Cerebellar cortex (tissue), 1 donor: ENCODE data around the gene C2orf66.

Source experiments
- DNase-seq: peaks from one replicate; pipeline ENCODE4 v3.0.0-alpha.2; 2015; ENCODE audit warnings: low spot score

C2orf66 gene

DNA sequence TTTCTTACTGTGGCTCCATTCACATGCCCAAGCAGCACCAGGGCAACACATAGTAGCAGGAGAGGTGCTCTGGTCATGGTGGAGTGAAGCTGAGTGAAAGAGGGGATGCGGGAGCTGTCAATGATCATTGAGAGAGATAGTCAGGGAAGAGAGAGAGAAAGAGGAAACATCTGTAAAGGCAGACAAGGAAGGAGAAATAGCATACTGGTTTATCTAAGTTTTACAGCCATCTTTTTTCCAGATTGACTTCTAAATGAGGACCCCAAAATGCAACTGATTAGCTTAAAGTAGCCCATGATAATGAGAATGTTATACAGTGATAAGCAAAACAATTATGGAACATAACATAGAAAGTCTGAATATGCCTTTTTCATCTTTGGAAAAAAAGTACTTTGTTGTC, at the start of gene C2orf66:
C2orf66 (minus strand) TSS at position 96 of the 400 bp plus-strand sequence; CDS start at position 77, 19 bp downstream.
- DNase-seq: no peak

DNA sequence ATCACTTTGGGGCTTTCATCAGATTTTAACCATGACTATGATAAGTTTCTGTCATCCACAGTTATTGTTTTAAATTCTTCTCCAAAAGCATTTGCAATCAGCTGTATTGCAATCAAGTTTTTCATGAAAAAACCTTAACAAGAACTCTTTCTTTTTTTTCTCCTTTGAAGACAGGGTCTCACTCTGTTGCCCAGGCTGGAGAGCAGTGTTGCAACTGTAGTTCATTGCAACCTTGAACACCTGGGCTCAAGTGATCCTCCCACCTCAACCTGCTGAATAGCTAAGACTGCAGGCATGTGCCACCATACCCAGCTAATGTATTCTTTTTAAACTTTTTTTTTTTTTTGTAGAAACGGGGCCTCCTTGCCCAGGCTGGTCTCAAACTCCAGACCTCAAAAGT, 45.5 kb upstream of the C2orf66 start:
- no peak for DNase-seq

DNA sequence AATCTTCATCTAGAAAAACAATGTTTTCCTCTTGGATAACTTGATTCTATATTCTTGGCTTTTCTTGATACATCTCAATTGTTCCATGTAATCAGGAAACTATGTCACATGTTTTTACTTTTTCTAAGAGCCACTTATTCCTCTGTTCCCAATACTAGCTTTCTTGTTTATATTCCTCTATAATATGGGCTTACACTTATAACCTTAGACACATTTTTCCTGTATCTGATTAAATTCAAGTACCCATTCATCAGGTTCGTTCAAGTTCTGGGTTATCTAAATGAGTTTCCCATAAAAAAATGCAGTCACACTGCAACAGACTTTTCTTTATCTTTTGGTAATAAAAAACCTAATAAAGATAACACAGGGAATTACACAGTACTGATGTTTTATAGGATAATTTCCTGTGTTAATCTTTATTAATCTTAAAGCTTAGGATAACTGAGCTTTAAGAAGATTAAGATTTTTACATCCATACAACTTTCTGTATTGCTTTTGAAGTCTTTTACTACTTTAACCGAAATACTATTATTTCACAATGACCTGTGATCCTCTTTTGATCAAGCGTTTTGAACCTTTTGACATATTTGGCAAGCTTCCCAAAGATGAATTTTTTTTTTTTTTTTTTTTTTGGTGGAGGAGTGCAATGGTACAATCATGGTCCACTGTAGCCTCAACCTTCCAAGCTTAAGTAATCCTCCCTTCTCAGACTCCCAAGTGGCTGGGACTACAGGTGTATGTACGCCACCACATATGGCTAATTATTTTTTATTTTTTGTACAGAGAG, 44.3 kb upstream of the C2orf66 start:
- DNase-seq: no peak

GRCh38 chr2:196851088-196851487, 41.9 kb upstream of the C2orf66 start:
- DNase-seq: no peak

DNA sequence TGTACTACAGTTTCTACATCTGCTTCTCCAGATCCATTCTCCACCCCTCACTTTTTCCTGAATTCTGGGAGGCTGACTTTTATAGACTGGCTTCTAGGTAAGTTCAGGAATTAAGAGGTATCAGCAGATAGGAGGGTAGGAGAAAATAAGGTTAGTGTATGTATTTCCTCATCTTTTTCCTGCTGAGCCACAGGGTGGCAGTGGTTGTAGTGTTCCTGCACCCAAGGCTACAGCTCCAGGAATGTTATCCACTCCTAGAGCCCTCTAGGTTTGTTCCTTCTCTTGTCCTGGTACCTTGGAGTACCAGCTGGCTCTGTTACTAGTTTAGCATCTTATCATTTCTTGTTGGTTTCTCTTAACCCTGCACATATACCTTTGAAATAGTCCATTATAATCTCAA, 40.7 kb upstream of the C2orf66 start:
- peak; percentile 42 for DNase-seq

DNA sequence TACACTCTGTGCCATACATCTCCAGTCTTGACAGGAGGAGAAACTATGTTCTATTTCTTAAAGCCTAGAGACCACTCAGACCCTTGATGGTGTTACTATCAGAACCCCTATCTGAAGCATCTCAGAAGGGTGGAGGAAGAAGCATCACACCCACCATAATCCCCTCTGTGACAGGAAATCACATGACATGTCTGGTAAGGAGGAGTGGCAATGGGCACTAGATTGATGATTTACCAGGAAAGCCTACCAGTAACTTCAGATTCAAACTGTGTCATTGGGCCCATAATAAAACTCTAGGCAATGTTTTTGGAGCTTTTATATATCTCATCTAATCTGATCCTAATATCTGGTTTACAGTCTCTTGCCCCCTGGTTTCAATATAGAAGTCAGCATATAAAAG, 37.1 kb upstream of the C2orf66 start:
- DNase-seq: no peak

- no peak for DNase-seq
Observed at GRCh38 chr2:196845371-196845770, 36.2 kb upstream of the C2orf66 start.

DNA sequence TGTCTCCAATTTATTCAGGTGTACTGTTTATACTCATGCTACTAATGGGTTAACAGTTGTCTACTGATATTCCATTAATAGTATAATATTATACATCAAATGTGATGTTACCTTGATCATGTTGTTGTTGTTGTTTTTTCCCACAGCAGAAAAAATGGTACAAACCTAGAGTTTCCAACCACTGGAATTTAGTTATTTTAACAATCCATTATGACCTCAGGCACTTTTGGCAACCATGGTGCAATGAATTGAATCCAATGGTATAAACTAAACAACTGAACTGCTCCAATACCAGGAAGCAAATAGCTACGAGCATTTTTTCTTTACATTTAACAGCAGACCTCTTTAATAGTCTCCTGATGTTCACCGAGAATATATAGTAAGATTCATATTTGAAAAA, 31.0 kb upstream of the C2orf66 start:
- DNase-seq: no peak

DNA sequence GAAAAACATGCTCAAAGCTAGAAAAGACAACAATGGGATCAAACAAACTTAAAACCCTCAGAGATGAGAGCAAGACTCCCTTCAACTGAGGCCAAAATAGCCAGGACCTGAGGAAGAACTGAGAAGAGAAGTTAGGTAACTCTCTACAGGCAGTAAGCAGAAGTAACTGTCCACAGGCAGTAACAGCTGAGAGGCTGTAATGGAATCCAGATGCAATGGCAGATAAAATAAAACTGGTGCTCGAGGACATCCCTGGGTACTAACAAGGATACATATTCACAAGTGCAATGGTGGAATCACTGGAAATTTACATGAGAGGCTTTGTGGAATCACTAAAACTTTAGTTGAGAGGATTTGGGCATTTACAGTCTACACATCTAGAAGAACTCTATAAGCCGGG, 30.4 kb upstream of the C2orf66 start:
- DNase-seq: no peak

GRCh38 chr2:196836440-196836839, 27.3 kb upstream of the C2orf66 start:
- no peak for DNase-seq

- no peak for DNase-seq
Observed at GRCh38 chr2:196830701-196831100, 21.5 kb upstream of the C2orf66 start.

DNA sequence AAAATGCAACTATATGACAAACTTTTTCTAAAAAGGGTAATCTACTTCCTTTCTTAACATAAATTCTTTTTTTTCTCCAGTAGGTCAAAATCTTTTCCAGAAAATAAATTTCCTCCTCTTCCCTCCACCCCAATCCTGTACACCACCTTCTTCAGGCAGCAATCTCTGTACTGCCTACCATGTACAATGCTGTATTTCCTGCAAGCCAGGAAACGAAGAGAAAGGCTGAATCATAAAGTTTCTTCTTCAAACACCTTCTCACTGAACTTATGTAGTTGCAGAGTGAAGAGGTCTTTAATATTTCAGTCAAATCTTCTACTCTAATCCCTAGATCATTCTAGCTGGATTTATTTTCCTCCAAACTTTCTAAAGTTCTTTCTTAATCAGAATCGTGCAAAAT, 18.2 kb upstream of the C2orf66 start:
- DNase-seq: no peak

DNA sequence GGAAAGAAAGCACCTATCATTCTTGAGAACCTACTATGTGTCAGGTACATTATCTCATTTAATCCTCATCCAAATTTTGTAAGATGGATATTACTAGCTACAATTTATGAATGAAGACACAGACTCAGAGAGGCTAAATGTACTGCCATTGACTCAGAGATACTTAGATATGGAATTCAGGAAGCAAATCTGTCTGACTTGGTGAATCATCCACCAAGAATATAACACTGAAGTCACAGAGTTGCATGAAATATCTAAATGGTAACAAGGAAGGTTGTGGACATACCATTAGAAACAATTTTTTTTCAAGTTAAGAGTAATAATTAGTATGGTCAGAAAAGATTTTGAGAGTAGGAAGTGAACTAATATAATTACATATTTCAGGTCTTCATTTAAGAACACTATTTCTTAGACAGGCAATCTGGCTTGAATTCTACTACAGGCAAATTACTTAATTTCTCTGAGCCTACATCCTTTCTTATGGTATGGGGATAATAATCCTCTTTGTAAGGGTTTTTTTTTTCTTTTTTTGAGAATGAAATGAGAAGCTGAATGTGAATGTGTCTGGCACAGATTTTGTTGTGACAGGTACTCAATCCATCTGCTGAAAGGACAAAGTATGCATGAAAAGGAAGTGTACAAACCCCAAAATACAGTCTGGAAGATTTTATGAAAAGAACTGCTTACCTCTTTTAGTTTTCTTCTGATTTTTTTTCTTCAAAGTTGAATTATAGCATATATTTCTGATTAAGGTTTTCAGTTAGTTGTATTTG, 14.8 kb upstream of the C2orf66 start:
- DNase-seq: no peak

GRCh38 chr2:196821195-196821594, 12.0 kb upstream of the C2orf66 start:
- no peak for DNase-seq

DNA sequence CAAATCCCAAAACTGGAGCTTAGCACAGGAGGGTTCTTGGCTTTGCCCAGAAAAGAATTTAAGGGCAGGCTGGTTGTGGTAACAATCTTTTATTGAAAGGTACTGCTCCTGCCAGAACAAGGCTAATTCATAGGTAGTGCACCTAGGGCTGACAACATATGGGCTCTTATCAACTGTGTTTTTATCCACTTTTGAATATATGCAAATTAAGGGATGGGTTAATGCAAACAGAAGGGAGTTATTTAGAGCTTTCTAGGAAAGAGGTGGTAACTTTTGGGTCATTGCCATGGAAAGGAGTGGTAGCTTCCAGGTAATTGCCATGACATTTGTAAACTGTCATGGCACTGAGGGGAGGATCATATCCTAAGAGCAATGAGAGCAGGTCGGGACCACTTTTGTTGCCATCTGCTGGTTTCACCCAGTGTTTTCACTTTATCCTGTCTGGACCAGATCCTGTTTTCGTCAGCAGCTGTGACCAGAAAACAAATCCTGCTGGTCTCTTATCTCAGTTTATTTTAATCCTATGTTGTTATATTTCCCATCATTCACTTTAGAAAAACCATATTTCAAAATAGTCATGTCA, 981 bp downstream of the C2orf66 start:
- DNase-seq: no peak

- DNase-seq: no peak
Observed at GRCh38 chr2:196804381-196804780, 4.8 kb downstream of the C2orf66 start.

- no peak for DNase-seq
Observed at GRCh38 chr2:196802401-196802800, 6.8 kb downstream of the C2orf66 start.

- no peak for DNase-seq
Observed at GRCh38 chr2:196801674-196802261, 7.4 kb downstream of the C2orf66 start.

- no peak for DNase-seq
Observed at GRCh38 chr2:196798980-196799379, 10.2 kb downstream of the C2orf66 start.

DNA sequence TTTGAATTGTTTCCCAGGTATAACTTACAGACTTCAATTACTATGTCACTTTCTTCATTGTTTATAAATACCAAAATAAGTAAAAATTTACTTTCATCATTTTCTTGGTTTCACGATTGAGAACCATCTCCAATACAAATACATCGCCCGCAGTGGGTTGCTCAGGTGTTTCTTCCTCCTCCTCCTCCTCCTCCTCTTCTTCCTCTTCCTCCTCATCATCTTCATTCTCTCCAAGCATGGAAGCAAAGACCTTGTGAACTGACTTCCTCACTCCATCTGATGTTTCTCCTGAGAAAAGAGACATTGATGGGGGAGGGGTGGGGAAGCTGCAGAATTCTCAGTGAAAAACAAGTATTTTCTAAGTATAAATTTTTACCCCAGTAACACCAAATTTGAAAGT, 16.3 kb downstream of the C2orf66 start:
- DNase-seq: no peak

DNA sequence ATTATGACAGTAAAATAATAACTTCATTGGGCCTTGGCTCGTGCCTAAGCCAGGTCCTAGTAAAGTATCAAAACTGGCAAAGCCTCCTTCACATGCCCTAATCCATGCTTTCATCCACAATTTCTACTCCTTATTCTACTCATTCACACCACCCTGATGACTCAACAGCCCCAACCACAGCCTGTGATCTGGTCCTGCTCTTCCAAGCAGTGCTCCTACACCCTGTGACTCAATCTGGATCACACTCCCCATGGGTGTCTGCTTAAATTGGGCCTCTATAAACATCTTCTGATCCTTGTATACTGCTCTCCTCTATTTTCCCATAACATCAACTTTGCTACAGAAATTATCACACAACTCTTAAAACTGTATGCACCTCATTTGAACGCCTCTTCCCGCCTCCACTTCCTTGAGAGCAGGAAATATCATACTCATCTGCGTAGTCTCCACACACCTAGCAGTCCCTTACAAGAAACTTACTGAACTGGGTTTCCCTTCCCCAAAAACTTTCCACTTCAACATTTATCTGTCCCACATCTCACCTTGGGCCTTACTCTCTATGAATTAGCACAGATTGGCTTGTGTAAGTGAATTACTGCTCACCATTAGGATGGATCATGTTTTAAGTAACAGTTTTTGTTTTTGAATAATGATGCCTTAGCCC, 25.6 kb downstream of the C2orf66 start:
- no peak for DNase-seq

- no peak for DNase-seq
Observed at GRCh38 chr2:196767101-196767500, 42.1 kb downstream of the C2orf66 start.
